Activated CD4-positive, alpha-beta T cell treated with anti-CD3 and anti-CD28 coated beads, Interleukin-2, amount 50 U/mL, for 4 hours (primary cell): Measurements from ENCODE around the gene TEC.

Experiments used
- DNase-seq, 2 experiments: peaks; one replicate each; pipeline ENCODE4 v3.0.0-alpha.2; 2020

TEC gene

DNA sequence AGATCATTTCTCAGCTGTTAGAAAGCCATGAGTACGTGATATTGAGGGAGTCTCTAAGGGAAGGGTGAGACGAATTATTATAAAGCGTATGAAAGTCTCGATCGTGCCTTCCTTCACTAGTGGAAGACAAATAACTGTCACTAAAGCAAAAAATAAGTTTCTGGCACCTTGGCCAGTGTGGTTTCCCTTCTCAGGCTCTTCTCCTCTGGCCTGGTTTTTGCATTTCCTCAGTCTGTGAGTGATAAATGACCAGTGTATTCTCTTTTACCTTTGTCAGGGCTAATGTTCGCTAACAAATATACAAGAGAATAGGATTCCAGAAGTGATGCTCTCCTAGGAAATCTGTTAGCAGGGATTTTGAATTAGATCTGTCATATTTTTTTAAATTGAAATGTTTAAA is 155.2 kb downstream of the TEC start:
- DNase-seq = no peak

DNA sequence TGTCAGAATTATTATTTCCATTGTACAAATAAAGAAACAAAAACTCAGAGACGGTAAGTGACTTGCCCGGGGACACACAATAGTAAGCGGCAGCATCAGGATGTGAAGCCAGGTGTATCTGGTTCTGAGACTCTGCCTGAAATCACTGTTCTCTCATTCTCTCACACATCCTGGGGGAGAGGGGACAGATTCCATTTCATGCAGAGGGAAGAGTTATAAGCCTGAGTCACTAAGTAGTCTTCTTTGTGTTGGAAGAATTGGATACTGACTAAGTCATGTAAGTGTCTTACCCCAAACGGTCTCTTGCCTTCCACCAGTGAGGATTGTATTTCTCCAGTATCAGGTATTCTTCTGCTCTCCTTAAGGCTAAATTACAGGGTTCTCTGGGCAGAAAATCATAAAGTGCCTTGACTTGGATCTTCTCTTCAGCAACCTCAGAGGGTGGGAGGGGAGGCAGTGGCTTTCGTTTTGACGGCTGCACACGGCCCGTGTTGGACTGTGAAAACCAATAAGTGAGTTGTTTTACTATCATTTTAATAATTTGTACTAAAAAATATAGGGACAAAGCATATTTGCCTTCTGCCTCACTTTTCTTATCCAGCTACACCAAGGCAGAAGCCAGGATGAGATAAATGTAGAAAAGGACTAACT is 157.5 kb downstream of the TEC start:
- DNase-seq = no peak

DNA sequence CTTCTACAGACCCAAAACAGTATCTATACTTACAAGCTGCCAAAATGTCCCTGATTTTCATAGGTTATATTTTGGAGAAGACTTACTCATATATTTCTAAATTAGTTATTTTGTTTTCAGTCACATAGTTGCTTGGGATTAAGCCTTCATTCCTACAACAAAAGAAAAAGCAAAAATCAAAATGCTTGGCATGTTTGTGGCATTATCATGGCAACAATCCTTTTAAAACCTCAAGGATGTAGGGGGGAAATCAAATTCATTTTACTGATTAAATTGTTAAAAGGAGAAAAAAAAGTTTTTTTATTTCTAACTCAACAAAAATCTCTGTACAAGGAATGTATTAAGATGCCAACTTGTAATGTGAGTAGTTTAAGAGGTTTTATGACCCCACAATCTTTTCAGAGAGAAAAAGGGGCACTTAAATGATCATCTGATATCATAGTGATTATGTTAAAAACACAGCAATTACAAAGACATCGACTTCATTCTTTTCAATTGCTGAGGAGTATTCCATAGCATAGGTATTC is 159.1 kb downstream of the TEC start:
- DNase-seq = no peak

DNA sequence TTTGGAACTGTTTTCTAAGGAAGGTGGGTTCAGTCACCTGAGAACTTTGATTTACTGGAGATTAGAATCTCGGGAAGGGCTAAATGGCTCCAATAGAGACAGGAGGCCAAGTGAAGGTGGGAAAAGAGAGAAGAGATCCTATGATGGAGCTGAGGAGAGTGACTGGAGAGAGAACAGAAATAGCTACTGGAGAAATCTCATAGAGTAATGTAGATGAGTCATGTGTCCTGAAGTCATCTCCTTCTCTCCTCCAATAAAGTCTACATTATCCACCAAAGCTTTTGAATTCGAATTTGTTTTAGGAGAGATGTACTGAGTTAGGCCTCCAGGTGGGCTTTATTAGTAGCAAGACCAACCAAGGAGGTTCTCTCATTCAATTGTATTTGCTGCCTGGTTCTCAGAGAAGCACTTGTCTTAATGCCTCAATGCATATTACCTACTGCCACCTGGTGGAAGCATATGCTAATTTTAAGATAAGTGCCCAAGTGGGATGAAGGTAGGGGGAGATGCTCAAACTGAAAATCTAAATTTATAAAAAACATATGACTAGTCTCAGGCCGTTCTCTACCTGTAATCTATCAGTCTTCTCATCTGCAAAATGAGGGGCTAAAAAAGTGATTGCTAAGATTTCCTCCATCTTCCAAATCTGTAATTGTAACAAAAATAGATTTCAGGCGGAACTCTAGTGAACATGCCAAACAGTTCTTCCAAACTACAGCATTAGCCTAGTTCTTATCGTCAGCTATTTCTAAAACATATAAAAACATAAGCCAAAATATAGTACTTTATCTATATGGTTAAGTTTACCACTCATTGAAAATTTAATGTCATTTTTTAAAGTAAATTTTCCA is 160.0 kb downstream of the TEC start:
- DNase-seq = no peak

DNA sequence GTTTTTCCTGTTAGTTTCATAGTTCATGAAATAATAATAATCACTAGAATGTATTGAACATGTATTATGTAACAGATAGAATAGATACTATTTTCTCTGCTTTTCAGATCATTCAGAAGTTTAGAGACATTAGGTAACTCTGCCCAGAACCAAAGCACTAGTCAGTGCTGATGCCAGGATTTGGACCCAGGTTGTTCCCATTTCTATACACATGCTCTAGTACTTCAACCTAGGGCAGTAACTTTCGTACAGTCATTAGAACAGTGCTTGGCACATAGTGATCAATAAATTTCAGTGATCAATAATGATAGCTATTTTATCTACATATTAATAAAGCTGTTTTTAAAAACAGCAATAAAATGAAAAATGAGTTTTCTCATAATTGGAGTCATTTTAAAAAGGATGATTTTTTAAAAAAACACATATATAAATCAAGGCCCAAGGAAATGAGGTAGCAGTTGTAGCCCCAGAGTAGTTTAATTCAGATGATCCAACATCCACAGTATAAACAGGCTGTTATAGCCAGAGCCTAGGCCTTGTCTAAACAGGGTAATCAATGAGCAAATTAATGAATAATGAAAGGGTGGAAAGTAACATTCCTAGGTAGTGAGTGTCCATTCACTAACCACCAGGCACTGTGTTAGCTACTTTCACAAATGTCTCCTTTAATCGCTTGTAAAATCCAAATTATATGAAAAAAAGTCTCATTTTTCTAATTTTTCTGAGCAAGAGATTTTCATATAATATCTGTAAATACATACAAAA is 161.1 kb downstream of the TEC start:
- no peak for DNase-seq

DNA sequence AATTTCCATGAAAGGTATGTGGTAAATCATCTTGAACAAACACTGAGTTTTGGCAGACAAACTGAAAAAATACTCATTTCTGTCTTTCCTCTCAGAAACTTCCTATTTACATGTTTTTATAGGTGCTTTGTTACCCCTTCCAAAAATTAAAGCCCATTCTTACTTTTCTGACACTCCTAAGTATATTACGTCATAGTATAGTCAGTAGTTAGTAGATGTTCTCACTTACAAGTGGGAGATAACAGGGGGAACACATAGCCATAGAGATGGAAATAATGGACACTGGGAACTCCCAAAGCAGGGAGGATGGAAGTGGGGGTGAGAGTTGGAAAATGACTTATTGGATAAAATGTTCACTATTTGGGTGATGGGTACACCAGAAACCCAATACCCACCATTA is 164.4 kb downstream of the TEC start:
- no peak for DNase-seq

DNA sequence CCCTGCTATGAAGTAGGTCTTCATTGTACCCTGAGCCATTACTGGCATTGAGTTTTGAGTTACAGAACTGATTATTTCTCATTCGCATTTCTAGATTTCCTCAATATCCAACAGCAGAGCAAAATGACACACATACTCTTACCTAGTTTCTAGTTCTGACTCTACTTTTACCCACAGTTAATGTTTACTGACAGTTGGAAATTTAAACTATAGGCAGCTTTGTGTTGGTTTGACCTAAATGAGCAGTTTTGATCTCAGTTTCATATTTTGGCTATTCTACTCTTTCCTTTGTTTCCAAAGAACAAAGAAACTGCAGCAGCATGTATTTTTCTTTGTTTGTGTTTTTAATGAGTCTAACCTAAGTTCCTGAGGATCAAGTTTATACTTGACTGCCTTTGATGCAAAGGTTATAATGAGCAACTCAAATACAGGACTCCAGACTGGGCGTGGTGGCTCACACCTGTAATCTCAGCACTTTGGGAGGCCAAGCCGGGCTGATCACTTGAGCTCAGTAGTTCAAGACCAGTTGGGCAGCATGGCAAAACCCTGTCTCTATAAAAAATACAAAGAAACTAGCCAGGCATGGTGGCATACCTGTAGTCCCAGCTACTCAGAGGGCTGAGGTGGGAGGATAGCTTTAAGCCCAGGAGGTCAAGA is 166.0 kb downstream of the TEC start:
- DNase-seq = no peak

DNA sequence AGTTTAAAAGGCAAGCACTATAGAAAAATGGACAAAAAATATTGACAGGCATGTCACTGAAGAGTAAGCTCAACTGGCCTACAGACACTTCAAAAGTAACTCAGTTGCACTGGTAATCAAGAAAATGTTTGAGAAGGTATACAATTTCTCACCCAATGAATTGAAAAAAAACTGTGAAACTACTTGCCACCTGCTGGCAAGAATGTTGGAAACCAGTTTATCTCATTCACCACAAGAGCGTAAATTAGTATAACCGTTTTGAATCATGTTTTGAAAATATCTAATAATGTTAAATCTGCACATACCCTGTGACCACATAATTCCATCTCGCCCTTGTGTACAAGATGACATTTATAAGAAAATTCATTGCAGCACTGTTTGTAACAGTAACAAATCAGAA is 167.3 kb downstream of the TEC start:
- no peak for DNase-seq

DNA sequence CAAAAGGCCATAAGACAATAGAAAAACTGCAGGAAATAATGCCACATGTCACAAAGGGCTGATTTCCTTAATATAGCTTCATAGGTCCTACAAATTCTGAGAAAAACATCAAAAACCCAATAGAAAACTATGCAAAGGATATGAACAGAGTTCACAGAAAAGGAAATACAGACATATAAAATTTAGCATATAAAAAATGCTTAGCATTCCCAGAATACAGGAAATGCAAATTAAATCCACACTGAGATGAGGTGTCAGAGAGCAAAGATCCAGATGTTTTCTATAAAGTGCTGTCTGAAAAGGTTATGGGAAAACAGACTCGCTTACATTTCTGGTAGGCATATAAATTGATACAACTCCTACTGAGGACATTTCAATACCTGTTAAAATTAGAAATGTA is 169.4 kb downstream of the TEC start:
- no peak for DNase-seq

DNA sequence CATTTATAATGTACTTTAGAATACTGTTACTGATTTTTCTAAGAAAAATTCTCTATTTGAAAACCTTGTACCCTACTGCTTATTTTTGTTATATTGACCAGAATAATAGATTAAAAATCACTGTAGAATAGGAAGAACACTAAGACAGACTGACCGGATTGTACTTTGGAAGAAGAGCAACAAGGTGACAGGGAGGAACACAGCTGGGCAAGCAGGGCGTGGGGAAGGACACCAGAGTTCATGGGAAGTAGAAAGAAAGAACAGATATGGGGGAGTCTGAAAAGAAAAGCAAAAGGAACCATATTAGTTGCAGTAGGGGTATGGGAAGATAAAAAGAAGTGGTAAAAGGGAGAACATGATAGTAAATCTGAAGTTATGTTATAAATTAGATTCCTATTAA is 174.2 kb downstream of the TEC start:
- DNase-seq = no peak

DNA sequence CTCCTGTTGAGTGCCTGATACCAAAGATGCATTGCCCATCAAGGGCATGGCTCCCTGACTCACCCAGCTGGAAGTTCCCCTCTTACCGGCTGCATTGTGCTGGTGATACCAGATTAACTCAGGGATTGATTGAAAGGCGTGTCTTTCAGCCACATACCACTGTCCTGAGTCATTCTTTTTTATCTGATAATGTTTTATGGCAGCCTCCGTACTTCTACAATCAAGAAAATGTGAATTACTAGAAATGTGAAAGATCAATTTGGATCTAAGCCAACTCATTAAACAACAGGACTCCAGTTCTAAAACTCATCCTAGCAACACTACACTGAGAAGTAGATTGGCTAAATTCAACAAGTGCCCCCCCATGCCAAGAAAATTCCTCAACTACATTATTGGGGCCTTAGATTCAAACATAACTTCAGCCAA is 175.6 kb downstream of the TEC start:
- DNase-seq = no peak

DNA sequence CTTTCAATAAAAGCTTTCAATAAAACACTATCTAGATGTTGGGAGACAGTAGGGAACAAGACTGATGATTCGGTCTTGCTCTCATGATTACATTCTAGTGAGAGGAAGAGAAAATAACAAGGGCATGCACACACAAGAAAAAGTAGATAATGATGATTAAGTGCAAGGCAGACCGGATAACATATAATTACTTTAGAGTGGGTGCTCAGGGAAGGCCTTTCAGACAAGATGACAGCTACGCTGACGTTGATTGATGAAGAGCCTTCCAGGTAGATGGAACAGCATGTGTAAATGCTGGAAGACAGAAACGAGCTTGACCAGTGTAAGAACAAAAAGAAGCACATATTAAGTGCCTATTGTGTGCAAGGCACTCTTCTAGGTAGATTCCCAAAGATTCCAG is 179.0 kb downstream of the TEC start:
- no peak for DNase-seq

DNA sequence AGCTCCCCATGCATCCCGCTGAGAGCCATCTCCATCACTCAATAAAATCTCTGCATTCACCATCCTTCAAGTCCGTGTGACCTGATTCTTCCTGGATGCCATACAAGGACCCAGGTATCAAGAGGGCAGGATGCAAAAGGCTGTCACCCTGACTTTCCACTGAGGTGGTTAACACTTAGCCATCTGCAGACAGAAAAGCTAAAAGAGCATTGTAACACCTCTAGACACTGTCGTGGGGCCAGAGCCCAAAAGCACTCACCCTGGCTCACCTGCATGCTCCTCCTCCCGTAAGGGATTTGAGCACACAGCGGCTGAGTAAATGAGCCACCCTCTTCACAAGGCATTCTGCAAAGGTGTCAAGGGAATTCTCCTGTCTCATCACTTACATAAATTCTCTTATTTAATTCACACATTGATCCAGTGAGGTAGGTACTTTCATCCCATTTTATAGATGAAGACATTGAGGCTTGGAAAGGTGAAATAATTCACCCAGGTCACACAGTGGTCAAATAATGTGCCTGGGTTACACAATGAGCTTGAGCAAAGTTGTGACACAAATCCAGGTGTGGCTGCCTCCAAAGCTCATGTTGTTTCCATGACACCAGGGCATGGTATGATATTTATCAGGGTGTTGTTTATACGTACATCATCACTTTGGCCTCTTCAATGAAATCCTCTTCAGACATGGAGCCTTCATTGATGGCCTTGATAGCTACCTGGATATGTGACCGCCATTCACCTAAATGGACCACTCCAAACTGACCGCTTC is 183.6 kb downstream of the TEC start:
- DNase-seq = no peak
